Stimulated activated CD8-positive, alpha-beta memory T cell treated with anti-CD3 and anti-CD28 coated beads, Interleukin-15, amount 100 ng/mL, for 4 hours (primary cell): ENCODE data around the gene DAP3.
"Not testable (repeated sequence)": the region's sequence is repeated elsewhere in the genome, so short reads cannot be mapped to it uniquely, and the experiment has no call there.

Source experiments
- DNase-seq, 2 donors: peaks; one replicate each; pipeline ENCODE4 v3.0.0-alpha.2; 2020; ENCODE audit warnings: low read depth in 2 of 2

Gene DAP3

GRCh38 chr1:155681776-155682175 lies 7.1 kb upstream of the DAP3 start:
- DNase-seq = no peak

GRCh38 chr1:155687705-155688323 lies 1.1 kb upstream of the DAP3 start:
- not testable (repeated sequence) for DNase-seq

GRCh38 chr1:155688324-155689080 lies 389 bp upstream of the DAP3 start, which contains the start of gene YY1AP1:
Gene YY1AP1, minus strand, starts transcription at chr1:155688774. Its CDS starts 8,338 bp downstream, at chr1:155680436.
- DNase-seq = peak; percentile 81 to 84

- DNase-seq = no peak
Observed at GRCh38 chr1:155691992-155692528, 3.2 kb downstream of the DAP3 start.

GRCh38 chr1:155694167-155694566 lies 5.3 kb downstream of the DAP3 start:
- DNase-seq = no peak

- DNase-seq = no peak
Observed at GRCh38 chr1:155695072-155695471, 6.2 kb downstream of the DAP3 start.

- no peak for DNase-seq
Observed at GRCh38 chr1:155695608-155696007, 6.7 kb downstream of the DAP3 start.

GRCh38 chr1:155696524-155696923 lies 7.6 kb downstream of the DAP3 start:
- DNase-seq = no peak

GRCh38 chr1:155697046-155697445 lies 8.2 kb downstream of the DAP3 start:
- DNase-seq = no peak

- DNase-seq = not testable (repeated sequence)
Observed at GRCh38 chr1:155697616-155698015, 8.7 kb downstream of the DAP3 start.

GRCh38 chr1:155698382-155699038 lies 9.6 kb downstream of the DAP3 start:
- DNase-seq = no peak

GRCh38 chr1:155699062-155699461 lies 10.2 kb downstream of the DAP3 start:
- DNase-seq = not testable (repeated sequence)

- DNase-seq = not testable (repeated sequence)
Observed at GRCh38 chr1:155701675-155702074, 12.8 kb downstream of the DAP3 start.

- DNase-seq = no peak
Observed at GRCh38 chr1:155703216-155703615, 14.3 kb downstream of the DAP3 start.

- not testable (repeated sequence) for DNase-seq
Observed at GRCh38 chr1:155704414-155704813, 15.5 kb downstream of the DAP3 start.

GRCh38 chr1:155706139-155706538 lies 17.2 kb downstream of the DAP3 start:
- no peak for DNase-seq

GRCh38 chr1:155709391-155709790 lies 20.5 kb downstream of the DAP3 start:
- no peak for DNase-seq

GRCh38 chr1:155711457-155711856 lies 22.6 kb downstream of the DAP3 start:
- DNase-seq = not testable (repeated sequence)

GRCh38 chr1:155712636-155713035 lies 23.7 kb downstream of the DAP3 start:
- not testable (repeated sequence) for DNase-seq

GRCh38 chr1:155713075-155713474 lies 24.2 kb downstream of the DAP3 start:
- DNase-seq = no peak

GRCh38 chr1:155715056-155715455 lies 26.2 kb downstream of the DAP3 start:
- DNase-seq = not testable (repeated sequence)

GRCh38 chr1:155715777-155716176 lies 26.9 kb downstream of the DAP3 start:
- DNase-seq = no peak
